ENCODE results near the gene MLF1.

DNA sequence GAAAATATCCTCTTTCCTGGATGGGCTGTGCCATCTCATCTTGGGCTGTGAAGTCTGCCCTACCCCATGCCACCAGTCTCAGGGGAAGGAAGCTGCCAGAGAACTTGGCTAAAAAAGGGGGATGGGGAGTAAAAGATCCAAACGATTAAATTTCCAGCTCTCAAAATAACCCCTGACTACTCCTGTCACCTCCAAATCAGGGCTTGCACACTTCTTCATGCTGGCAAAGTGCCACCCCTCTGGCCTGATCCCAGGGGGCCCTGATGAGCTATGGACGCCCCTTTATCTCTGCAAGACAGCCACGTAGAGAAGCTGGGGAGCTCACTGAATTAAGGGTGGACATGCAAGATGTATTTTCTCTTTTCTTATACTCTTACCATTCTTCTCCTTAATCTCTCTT lies 1.2 kb upstream of the MLF1 start:
- TF ChIP-seq, protein P1, sequence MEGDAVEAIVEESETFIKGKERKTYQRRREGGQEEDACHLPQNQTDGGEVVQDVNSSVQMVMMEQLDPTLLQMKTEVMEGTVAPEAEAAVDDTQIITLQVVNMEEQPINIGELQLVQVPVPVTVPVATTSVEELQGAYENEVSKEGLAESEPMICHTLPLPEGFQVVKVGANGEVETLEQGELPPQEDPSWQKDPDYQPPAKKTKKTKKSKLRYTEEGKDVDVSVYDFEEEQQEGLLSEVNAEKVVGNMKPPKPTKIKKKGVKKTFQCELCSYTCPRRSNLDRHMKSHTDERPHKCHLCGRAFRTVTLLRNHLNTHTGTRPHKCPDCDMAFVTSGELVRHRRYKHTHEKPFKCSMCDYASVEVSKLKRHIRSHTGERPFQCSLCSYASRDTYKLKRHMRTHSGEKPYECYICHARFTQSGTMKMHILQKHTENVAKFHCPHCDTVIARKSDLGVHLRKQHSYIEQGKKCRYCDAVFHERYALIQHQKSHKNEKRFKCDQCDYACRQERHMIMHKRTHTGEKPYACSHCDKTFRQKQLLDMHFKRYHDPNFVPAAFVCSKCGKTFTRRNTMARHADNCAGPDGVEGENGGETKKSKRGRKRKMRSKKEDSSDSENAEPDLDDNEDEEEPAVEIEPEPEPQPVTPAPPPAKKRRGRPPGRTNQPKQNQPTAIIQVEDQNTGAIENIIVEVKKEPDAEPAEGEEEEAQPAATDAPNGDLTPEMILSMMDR (IDR thresholded peaks at IDR 0.05): no peak
- no peak for TF ChIP-seq ZFX (IDR thresholded peaks at IDR 0.05; ENCODE audit: borderline replicate concordance)

Data from 22Rv1 (cell line).